H9 (cell line): ENCODE results near the gene DBH. TPM values are rescaled to one million over a fixed set of nuclear protein-coding genes. Genes with fewer than 3 reads are reported as not detected.

ENCODE experiments used
- DNase-seq: peaks from one replicate; pipeline ENCODE4 v3.0.0-alpha.2; 2017
- H2AFZ ChIP-seq: one replicate; pipeline ENCODE4 v1.6.1; 2013; ENCODE audit warnings: mild to moderate bottlenecking, low read length, control low read depth, moderate library complexity
- H2AK5ac ChIP-seq: 2 replicates; pipeline ENCODE4 v1.6.1; 2013; ENCODE audit warnings: low read length, control low read depth, mixed read lengths; ENCODE audit not compliant: insufficient read length
- H2BK120ac ChIP-seq: one replicate; pipeline ENCODE4 v1.6.1; 2013; ENCODE audit warnings: low read depth, mild to moderate bottlenecking, low read length, control low read depth, inconsistent platforms; ENCODE audit not compliant: poor library complexity, severe bottlenecking
- H2BK12ac ChIP-seq: 2 replicates; pipeline ENCODE4 v1.6.1; 2013; ENCODE audit warnings: low read length, control low read depth, mixed read lengths, low read depth; ENCODE audit not compliant: insufficient read length
- H2BK15ac ChIP-seq: 2 replicates; pipeline ENCODE4 v1.6.1; 2013; ENCODE audit warnings: low read depth, low read length, control low read depth
- H2BK20ac ChIP-seq: one replicate; pipeline ENCODE4 v1.6.1; 2013; ENCODE audit warnings: low read depth, mild to moderate bottlenecking, low read length, control low read depth, inconsistent platforms; ENCODE audit not compliant: poor library complexity, severe bottlenecking
- H2BK5ac ChIP-seq: 2 replicates; pipeline ENCODE4 v1.6.1; 2013; ENCODE audit warnings: low read length, control low read depth, mixed read lengths; ENCODE audit not compliant: insufficient read length
- H3K14ac ChIP-seq: 2 replicates; pipeline ENCODE4 v1.6.1; 2013; ENCODE audit warnings: low read length, control low read depth; ENCODE audit not compliant: insufficient read depth
- H3K18ac ChIP-seq: 2 replicates; pipeline ENCODE4 v1.6.1; 2013; ENCODE audit warnings: low read depth, mild to moderate bottlenecking, mixed read lengths, low read length, control low read depth; ENCODE audit not compliant: insufficient read length
- H3K23ac ChIP-seq: 2 replicates; pipeline ENCODE4 v1.6.1; 2013; ENCODE audit warnings: low read length, control low read depth, mixed read lengths, low read depth; ENCODE audit not compliant: insufficient read length
- H3K23me2 ChIP-seq: 2 replicates; pipeline ENCODE4 v1.6.1; 2013; ENCODE audit warnings: low read depth, mild to moderate bottlenecking, mixed read lengths, low read length, control low read depth; ENCODE audit not compliant: insufficient read length, poor library complexity, severe bottlenecking
- H3K27ac ChIP-seq: 2 replicates; pipeline ENCODE4 v1.5.1; 2013; ENCODE audit warnings: low read length, control low read depth, mixed read lengths, low read depth; ENCODE audit not compliant: insufficient read length
- H3K27me3 ChIP-seq: 2 replicates; pipeline ENCODE4 v1.6.1; 2013; ENCODE audit warnings: low read length, control low read depth, inconsistent platforms; ENCODE audit not compliant: insufficient read depth
- H3K4ac ChIP-seq: 2 replicates; pipeline ENCODE4 v1.6.1; 2013; ENCODE audit warnings: low read depth, mild to moderate bottlenecking, control low read depth, inconsistent platforms, low read length, moderate library complexity
- H3K4me1 ChIP-seq: 2 replicates; pipeline ENCODE4 v1.6.1; 2013; ENCODE audit warnings: low read length, control low read depth, inconsistent platforms; ENCODE audit not compliant: insufficient read depth
- H3K4me2 ChIP-seq: 2 replicates; pipeline ENCODE4 v1.6.1; 2013; ENCODE audit warnings: low read length, control low read depth, mixed read lengths; ENCODE audit not compliant: insufficient read length, insufficient read depth
- H3K56ac ChIP-seq: 2 replicates; pipeline ENCODE4 v1.6.1; 2013; ENCODE audit warnings: low read depth, mild to moderate bottlenecking, mixed read lengths, low read length, control low read depth; ENCODE audit not compliant: insufficient read length
- H3K79me1 ChIP-seq: 2 replicates; pipeline ENCODE4 v1.6.1; 2013; ENCODE audit warnings: low read depth, mild to moderate bottlenecking, moderate library complexity, low read length, control low read depth, inconsistent platforms; ENCODE audit not compliant: insufficient read depth, poor library complexity, severe bottlenecking
- H3K79me2 ChIP-seq: 2 replicates; pipeline ENCODE4 v1.6.1; 2013; ENCODE audit warnings: low read length, control low read depth, inconsistent platforms; ENCODE audit not compliant: insufficient read depth
- H3K9ac ChIP-seq: 2 replicates; pipeline ENCODE4 v1.6.1; 2013; ENCODE audit warnings: low read length, control low read depth, mixed read lengths; ENCODE audit not compliant: insufficient read length; ENCODE audit errors: extremely low read depth
- H3K9me3 ChIP-seq: one replicate; pipeline ENCODE4 v1.6.1; 2013; ENCODE audit warnings: low read depth, low read length, inconsistent platforms; ENCODE audit not compliant: control insufficient read depth
- H3T11ph ChIP-seq: one replicate; pipeline ENCODE4 v1.6.1; 2013; ENCODE audit warnings: mild to moderate bottlenecking, low read length, control low read depth, inconsistent platforms
- H4K20me1 ChIP-seq: one replicate; pipeline ENCODE4 v1.6.1; 2013; ENCODE audit not compliant: control insufficient read depth, insufficient read length, insufficient read depth
- H4K5ac ChIP-seq: 2 replicates; pipeline ENCODE4 v1.6.1; 2013; ENCODE audit warnings: low read depth, mild to moderate bottlenecking, mixed read lengths, low read length, control low read depth; ENCODE audit not compliant: insufficient read length
- H4K8ac ChIP-seq: replicated peaks from 2 replicates; pipeline ENCODE4 v1.6.1; 2013; ENCODE audit warnings: low read length, control low read depth, mixed read lengths, low read depth; ENCODE audit not compliant: insufficient read length
- H4K91ac ChIP-seq: 2 replicates; pipeline ENCODE4 v1.6.1; 2013; ENCODE audit warnings: low read depth, mild to moderate bottlenecking, moderate library complexity, mixed read lengths, low read length, control low read depth; ENCODE audit not compliant: insufficient read length
- H3K27ac Mint-ChIP-seq, 3 experiments: 2 replicates in 2 of 3; 3 replicates in 1 of 3; pipeline ENCODE4 v1.8.0; 2020 to 2021; ENCODE audit warnings: mixed read lengths in 3 of 3, mild to moderate bottlenecking in 1 of 3, moderate library complexity in 1 of 3
- H3K27me3 Mint-ChIP-seq: 2 replicates; pipeline ENCODE4 v1.8.0; 2021; ENCODE audit warnings: low read depth, mild to moderate bottlenecking, moderate library complexity, mixed read lengths
- H3K36me3 Mint-ChIP-seq, 3 experiments: 2 replicates in 2 of 3; 3 replicates in 1 of 3; pipeline ENCODE4 v1.8.0; 2020 to 2021; ENCODE audit warnings: low read depth in 3 of 3, mixed read lengths in 3 of 3; ENCODE audit not compliant: insufficient read depth in 1 of 3
- H3K4me1 Mint-ChIP-seq, 2 experiments: 2 replicates each; pipeline ENCODE4 v1.8.0; 2020; ENCODE audit warnings: mixed read lengths in 2 of 2
- H3K4me3 Mint-ChIP-seq, 2 experiments: 2 replicates in 1 of 2; 3 replicates in 1 of 2; pipeline ENCODE4 v1.8.0; 2020 to 2021; ENCODE audit warnings: mild to moderate bottlenecking in 2 of 2, mixed read lengths in 2 of 2, moderate library complexity in 1 of 2
- H3K9me3 Mint-ChIP-seq, 2 experiments: 2 replicates in 1 of 2; 3 replicates in 1 of 2; pipeline ENCODE4 v1.8.0; 2020; ENCODE audit warnings: mild to moderate bottlenecking in 2 of 2, mixed read lengths in 2 of 2, moderate library complexity in 1 of 2
- WGBS: extraction: QIAGEN DNeasy Blood & Tissue Kit; methylation state at CpG from one replicate; pipeline ENCODE4 v1.1.7; 2013; ENCODE audit warnings: missing lambda C conversion rate, low lambda C conversion rate, mixed read lengths; ENCODE audit not compliant: insufficient read length; ENCODE audit errors: extremely low coverage; 5-methylcytosine and 5-hydroxymethylcytosine counted together
- total RNA-seq: library from RNA; stranded (reverse); gene quantifications from 2 replicates; pipeline ENCODE4 v1.2.1, GENCODE V29; 2021
- TF ChIP-seq, protein P1 (sequence below): fragments of 200-600 bp; sonication (generic); conservative IDR thresholded peaks from 3 replicates; pipeline ENCODE4 v1.8.0; 2021; ENCODE audit warnings: antibody characterized with exemption, mild to moderate bottlenecking

DBH gene
- total RNA-seq, 1 experiment from 2014 or later = not detected

DNA sequence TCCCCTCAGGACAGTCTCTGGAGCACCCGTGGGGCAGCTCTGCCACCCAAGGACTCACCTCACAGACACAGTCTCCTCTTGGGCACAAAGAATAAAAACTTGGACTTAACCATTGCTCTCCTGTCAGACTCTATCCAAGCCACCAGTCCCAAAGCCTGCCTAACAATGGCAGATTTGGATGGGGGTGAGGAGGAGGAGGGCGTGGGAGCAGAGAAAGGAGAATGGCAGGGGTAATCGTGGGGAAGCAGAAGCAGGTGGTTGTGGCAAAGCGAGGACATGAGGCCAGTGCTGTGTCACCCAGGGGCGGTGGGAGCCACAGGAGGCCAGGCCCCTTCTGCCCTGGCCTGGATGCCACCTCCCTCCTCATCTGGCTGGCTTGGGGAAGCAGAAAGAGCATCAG lies 21.5 kb upstream of the DBH start:
- Histone ChIP-seq H4K91ac (no peak overlapping the region), H2BK12ac (no peak overlapping the region), H2BK15ac (no peak overlapping the region), H3K23me2 (no peaks in the 10 kb centered on the region), H3K18ac (no peak overlapping the region), H3K4me1 (no peaks in the 10 kb centered on the region), H3K27ac (no peak overlapping the region), H3K4me2 (no peak overlapping the region), H3K79me2 (no peaks in the 10 kb centered on the region), H2BK5ac (no peak overlapping the region), H3K4ac (no peak overlapping the region), H2AFZ (no peak overlapping the region), H3K23ac (no peak overlapping the region), H2AK5ac (no peak overlapping the region), H3K27me3 (no peaks in the 10 kb centered on the region; the same call in 1 of the 2 replicates), H3K9ac (no peak overlapping the region), H4K8ac (no peak overlapping the region), H2BK120ac (no peak overlapping the region), H4K5ac (no peak overlapping the region), H4K20me1 (no peaks in the 10 kb centered on the region), H3K14ac (no peak overlapping the region), H3K9me3 (no peaks in the 10 kb centered on the region), H3K56ac (no peak overlapping the region), H3T11ph (no peak overlapping the region), H3K79me1 (no peaks in the 10 kb centered on the region), H2BK20ac (no peak overlapping the region)
- no CpG with 5 or more reads among the region's 5 CpGs for WGBS
- Mint-ChIP-seq H3K4me3 (no peak overlapping the region), H3K36me3 (no peaks in the 10 kb centered on the region), H3K4me1 (peaks cover 6 to 16% of the 10 kb centered on the region in 2 experiments), H3K9me3 (no peaks in the 10 kb centered on the region; a peak in 2 of 5 replicates), H3K27ac (no peak overlapping the region), H3K27me3 (peaks cover 76% of the 10 kb centered on the region)
- no peak for DNase-seq
- TF ChIP-seq, protein P1, sequence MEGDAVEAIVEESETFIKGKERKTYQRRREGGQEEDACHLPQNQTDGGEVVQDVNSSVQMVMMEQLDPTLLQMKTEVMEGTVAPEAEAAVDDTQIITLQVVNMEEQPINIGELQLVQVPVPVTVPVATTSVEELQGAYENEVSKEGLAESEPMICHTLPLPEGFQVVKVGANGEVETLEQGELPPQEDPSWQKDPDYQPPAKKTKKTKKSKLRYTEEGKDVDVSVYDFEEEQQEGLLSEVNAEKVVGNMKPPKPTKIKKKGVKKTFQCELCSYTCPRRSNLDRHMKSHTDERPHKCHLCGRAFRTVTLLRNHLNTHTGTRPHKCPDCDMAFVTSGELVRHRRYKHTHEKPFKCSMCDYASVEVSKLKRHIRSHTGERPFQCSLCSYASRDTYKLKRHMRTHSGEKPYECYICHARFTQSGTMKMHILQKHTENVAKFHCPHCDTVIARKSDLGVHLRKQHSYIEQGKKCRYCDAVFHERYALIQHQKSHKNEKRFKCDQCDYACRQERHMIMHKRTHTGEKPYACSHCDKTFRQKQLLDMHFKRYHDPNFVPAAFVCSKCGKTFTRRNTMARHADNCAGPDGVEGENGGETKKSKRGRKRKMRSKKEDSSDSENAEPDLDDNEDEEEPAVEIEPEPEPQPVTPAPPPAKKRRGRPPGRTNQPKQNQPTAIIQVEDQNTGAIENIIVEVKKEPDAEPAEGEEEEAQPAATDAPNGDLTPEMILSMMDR = no peak
